GM18505 (cell line): ENCODE measurements around the gene PPP1R10.

ENCODE experiments used
- ATAC-seq: cut with Tn5 transposase; IDR thresholded peaks from one replicate; pipeline ENCODE4 v1.9.1; 2021; ENCODE audit not compliant: unreplicated experiment
- POLR2A ChIP-seq: IDR thresholded peaks from 4 replicates; pipeline ENCODE4 v1.6.1; 2011; ENCODE audit warnings: borderline replicate concordance; ENCODE audit not compliant: insufficient read depth, insufficient read length; ENCODE audit errors: extremely low read depth

Gene PPP1R10

DNA sequence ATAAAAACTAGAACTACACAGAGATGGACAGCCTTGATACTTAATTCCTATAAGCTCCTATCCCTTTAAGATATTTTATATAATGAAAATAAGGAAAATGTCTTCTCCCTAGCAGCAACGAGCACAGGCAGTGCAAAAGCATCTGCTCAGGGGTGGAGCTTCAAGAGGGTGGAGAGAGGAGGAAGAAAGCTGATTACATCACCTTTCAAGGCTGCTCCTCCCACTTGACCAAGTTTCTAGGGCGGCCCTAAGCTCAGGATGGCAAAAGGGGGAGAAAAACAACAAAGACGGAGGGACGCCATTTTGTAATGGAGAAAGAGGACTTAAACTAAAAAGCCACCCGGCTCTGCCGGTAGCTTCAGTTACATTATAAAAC lies 2.2 kb downstream of the PPP1R10 start:
- no peak for TF ChIP-seq POLR2A
- ATAC-seq: peak; percentile 29

- TF ChIP-seq POLR2A: peak; percentile 52
- ATAC-seq: no peak
These were observed 2.8 kb downstream of the PPP1R10 start for GRCh38 chr6:30614044-30614842.

GRCh38 chr6:30613251-30614043 lies 3.6 kb downstream of the PPP1R10 start:
- ATAC-seq: no peak
- no peak for TF ChIP-seq POLR2A

- no peak for ATAC-seq
These were observed 4.3 kb downstream of the PPP1R10 start for GRCh38 chr6:30612687-30613248.

DNA sequence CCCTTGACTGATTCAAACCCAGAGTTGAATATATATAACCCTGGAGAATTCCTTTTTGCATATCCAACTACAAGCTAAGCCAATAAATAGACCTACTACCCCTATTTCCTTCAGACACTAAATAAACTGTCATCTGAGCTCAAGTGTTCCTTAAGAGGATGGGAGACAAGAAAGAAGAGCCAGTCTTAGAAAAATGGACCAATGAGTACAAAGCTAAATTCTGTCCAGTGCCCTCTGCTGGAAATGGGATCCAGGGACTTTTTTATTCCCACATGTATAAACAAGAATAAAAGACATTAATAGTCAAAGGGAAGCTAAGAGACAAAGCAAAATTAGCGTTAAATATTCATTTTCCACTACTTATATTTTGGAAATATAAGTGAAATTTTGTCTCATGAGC lies 4.8 kb downstream of the PPP1R10 start:
- TF ChIP-seq POLR2A: peak; percentile 23
- ATAC-seq: no peak

More at GRCh38 chr6:30612687-30613248, 4.3 kb downstream of the PPP1R10 start:
- TF ChIP-seq POLR2A: no peak

GRCh38 chr6:30611856-30612194 lies 5.2 kb downstream of the PPP1R10 start:
- TF ChIP-seq POLR2A: no peak
- ATAC-seq: no peak

DNA sequence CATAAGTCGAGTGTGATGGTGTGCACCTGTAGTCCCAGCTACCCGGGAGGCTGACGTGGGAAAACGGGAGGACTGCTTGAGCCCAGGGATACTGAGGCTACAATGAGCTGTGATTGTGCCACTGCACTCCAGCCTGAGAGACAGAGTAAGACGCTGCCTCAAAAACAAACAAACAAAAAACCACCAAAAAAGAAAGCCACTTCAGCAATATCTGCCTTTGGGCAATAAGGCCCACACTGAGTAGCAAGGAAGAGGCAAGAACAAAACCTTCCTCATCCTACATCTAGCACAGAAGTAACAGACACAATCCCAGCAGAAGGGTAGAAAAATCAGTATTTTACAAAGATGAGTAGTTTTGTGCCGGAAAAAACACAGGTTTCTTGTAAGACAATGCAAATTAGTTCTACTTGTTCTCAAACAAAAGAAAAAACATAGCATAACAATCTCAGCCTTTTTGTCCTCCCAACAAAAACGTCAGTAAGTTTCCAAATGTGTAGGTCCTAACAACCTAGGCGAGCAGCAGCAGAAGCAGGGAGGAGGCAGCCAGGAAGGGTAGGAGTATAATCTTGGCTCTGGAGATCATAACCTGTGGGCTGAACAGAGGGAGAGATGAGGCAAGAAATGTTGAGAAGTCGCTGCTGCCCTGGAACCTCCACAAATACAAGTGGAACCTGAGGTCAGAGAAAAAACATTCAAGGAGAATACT lies 5.7 kb downstream of the PPP1R10 start:
- no peak for TF ChIP-seq POLR2A
- ATAC-seq: no peak

- ATAC-seq: no peak
- no peak for TF ChIP-seq POLR2A
These were observed 7.0 kb downstream of the PPP1R10 start for GRCh38 chr6:30610065-30610464.

DNA sequence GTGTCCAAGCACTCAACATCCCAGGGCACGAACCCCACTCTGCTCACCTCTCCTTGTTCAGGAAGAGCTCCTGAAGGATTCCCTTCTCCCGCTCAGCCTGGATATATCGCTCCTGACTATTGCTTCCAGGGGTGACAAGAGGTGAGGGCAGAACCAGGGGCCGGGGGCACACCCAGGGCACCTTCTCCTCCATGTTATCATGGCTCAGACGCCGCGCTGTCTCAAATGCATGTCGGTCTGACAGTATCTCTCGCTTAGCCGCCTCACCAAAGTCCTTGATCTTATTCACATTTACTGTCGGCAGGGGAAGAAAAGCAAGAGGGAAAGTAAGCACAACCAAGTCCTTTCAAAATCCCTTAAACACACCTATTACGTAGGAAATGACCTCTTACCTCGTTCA lies 13.1 kb downstream of the PPP1R10 start:
- no peak for TF ChIP-seq POLR2A
- ATAC-seq: no peak

GRCh38 chr6:30601815-30602641 lies 15.0 kb downstream of the PPP1R10 start:
- no peak for ATAC-seq
- TF ChIP-seq POLR2A: peak; percentile 20

GRCh38 chr6:30601436-30601814 lies 15.6 kb downstream of the PPP1R10 start:
- no peak for TF ChIP-seq POLR2A
- no peak for ATAC-seq

DNA sequence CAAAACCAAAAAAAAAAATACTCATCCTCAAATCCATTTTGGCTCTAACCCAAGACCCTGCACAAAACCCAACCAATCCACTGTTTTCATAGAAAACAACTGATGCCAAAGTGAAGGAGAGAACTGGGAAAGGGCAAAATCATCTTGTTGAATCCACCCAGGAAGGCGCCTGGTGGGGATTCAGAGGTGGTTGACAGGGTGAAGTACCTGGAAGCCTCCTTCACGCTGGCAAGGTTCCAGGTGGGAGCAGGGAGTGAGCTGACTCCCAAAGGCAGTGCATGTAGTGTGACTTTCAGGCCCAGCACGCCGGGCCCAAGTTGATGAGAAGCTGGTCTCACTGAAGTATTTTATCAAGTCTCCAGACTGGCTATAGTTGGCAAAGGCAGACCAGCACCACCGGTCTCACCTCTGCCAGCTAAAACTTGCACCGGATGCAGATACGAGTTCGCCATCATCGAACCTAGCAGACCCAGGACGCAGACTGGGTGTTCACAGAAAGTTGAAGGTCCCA lies 16.5 kb downstream of the PPP1R10 start:
- no peak for TF ChIP-seq POLR2A
- ATAC-seq: no peak
